MCF 10A (cell line): ENCODE measurements around the gene WBP1L. TPM values are rescaled to one million over a fixed set of nuclear protein-coding genes. Genes with fewer than 3 reads are reported as not detected.

Source experiments
- BruUV-seq: library from RNA; stranded (reverse); fragments of 400-500 nt; replicated peaks from 2 replicates; lab custom pipeline; 2021; lab: Mats Ljungman, UMichigan
- CTCF ChIA-PET: fragments of 300-600 bp; sonication (Branson Sonifier 250); formaldehyde crosslinking; extraction: SDS; loops from one replicate; lab custom pipeline; 2021; ENCODE audit warnings: antibody characterized with exemption, inconsistent platforms; lab: Yijun Ruan, JAX
- POLR2A ChIA-PET: fragments of 300-600, 350-650 bp; sonication (Branson Sonifier 250); formaldehyde crosslinking; extraction: SDS; loops from one replicate; lab custom pipeline; 2020; ENCODE audit warnings: antibody characterized with exemption, inconsistent platforms; lab: Yijun Ruan, JAX
- DNase-seq: peaks from one replicate; pipeline ENCODE4 v3.0.0-alpha.2; 2018; ENCODE audit not compliant: unreplicated experiment
- H3K27ac Mint-ChIP-seq: one replicate; pipeline ENCODE4 v1.8.0; 2022; ENCODE audit warnings: mild to moderate bottlenecking, low read depth, mixed read lengths; ENCODE audit not compliant: unreplicated experiment
- H3K27me3 Mint-ChIP-seq: one replicate; pipeline ENCODE4 v1.8.0; 2022; ENCODE audit warnings: mixed read lengths; ENCODE audit not compliant: insufficient read depth, unreplicated experiment
- H3K36me3 Mint-ChIP-seq: one replicate; pipeline ENCODE4 v1.8.0; 2022; ENCODE audit warnings: mild to moderate bottlenecking, moderate library complexity, mixed read lengths; ENCODE audit not compliant: insufficient read depth, unreplicated experiment
- H3K4me1 Mint-ChIP-seq: one replicate; pipeline ENCODE4 v1.8.0; 2022; ENCODE audit warnings: mixed read lengths; ENCODE audit not compliant: insufficient read depth, unreplicated experiment
- H3K4me3 Mint-ChIP-seq: one replicate; pipeline ENCODE4 v1.8.0; 2022; ENCODE audit warnings: mild to moderate bottlenecking, moderate library complexity, mixed read lengths; ENCODE audit not compliant: unreplicated experiment
- H3K9me3 Mint-ChIP-seq: one replicate; pipeline ENCODE4 v1.8.0; 2022; ENCODE audit warnings: mixed read lengths; ENCODE audit not compliant: unreplicated experiment
- CTCF ChIP-seq: fragments of 200-600 bp; IDR thresholded peaks from one replicate; pipeline ENCODE4 v1.8.0; 2022; ENCODE audit warnings: antibody characterized with exemption, mild to moderate bottlenecking; ENCODE audit not compliant: unreplicated experiment
- intact Hi-C: fragments of 100-400 bp; cut with micrococcal nuclease; formaldehyde crosslinking; loops from 2 replicates; pipeline ENCODE4 v1.14.1; 2022
- total RNA-seq: library from RNA; stranded (reverse); gene quantifications from 2 replicates; pipeline ENCODE4 v1.2.3, GENCODE V29; 2022

WBP1L gene
- total RNA-seq, 1 experiment from 2014 or later: 19.8 TPM

DNA sequence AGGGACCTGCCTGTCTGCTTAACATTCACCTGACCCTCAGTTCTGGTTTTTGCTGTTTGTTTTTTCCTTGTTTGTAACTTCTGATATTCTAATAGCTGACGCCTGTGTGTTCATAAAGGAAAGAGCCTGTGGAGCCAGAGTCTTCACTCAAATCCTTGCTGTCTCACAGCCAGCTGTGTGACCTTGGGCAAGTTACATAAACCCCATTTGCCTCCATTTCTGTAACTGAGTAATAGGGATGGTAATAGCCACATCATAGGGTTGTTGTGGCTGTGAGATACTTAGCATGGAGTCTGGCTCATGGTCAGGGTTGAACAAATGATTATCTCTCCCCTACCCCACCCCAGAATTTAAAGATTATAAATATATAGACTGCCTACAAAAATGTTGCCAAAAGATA is 27.0 kb downstream of the WBP1L start:
- H3K27me3 Mint-ChIP-seq: no peaks in the 10 kb centered on the region
- BruUV-seq: no TSS peak
- POLR2A ChIA-PET: interaction anchor here (0.5 to 5.8 kb wide), 10 partner anchors 11 to 994 kb away, joined by 3 to 100 read pairs (median 6); partner anchors contain the start of genes ARL3, SFXN2, TRIM8 and WBP1L
- no peak for DNase-seq
- H3K36me3 Mint-ChIP-seq: peaks cover 21% of the 10 kb centered on the region
- TF ChIP-seq CTCF: no peak
- peak overlapping the region; percentile 78 for H3K27ac Mint-ChIP-seq
- H3K9me3 Mint-ChIP-seq: no peaks in the 10 kb centered on the region
- peaks cover 32% of the 10 kb centered on the region for H3K4me1 Mint-ChIP-seq
- intact Hi-C loops: no loop called here
- CTCF ChIA-PET: interaction anchor here (1.1 to 1.7 kb wide), 2 partner anchors 17 to 50 kb away, joined by 4 to 12 read pairs; no protein-coding TSS in a partner anchor
- H3K4me3 Mint-ChIP-seq: no peak overlapping the region

GRCh38 chr10:102773320-102773719 is 29.6 kb downstream of the WBP1L start:
- POLR2A ChIA-PET: interaction anchor here (0.6 to 5.8 kb wide), 3 partner anchors 9 to 270 kb away, joined by 3 to 100 read pairs (median 35); partner anchors contain the start of gene WBP1L
- H3K9me3 Mint-ChIP-seq: no peaks in the 10 kb centered on the region
- no peak for DNase-seq
- H3K27me3 Mint-ChIP-seq: no peaks in the 10 kb centered on the region
- H3K27ac Mint-ChIP-seq: no peak overlapping the region
- CTCF ChIA-PET: interaction anchor here (0.5 to 1.6 kb wide), 3 partner anchors 20 to 33 kb away, joined by 5 to 9 read pairs (median 6); no protein-coding TSS in a partner anchor
- H3K36me3 Mint-ChIP-seq: peaks cover 21% of the 10 kb centered on the region
- intact Hi-C loops: no loop called here
- TF ChIP-seq CTCF: no peak
- H3K4me1 Mint-ChIP-seq: peaks cover 43% of the 10 kb centered on the region
- no TSS peak for BruUV-seq
- no peak overlapping the region for H3K4me3 Mint-ChIP-seq

DNA sequence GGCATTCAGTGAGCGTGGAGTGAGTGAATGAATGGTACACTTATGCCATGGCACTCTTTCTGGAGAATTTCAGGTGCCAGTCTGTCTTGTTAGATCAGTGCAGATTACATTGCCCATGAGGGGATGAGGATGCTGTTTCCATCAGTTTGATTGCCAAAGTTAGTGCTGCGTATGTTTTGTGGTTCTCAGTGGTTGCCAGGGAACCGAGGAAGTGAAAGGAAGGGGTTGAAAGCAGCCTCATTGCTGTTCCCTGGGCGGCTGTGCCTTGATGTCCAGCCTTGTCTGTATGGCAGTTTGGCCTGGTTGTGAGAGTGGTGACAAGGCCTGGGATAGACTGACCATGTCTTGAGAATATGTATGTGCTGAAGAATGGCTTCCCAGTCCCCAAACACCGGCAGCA is 30.2 kb downstream of the WBP1L start:
- no peak for DNase-seq
- peaks cover 50% of the 10 kb centered on the region for H3K4me1 Mint-ChIP-seq
- CTCF ChIA-PET: interaction anchor here (1.6 to 5.2 kb wide), 2 partner anchors 20 to 21 kb away, joined by 9 to 68 read pairs; no protein-coding TSS in a partner anchor
- no peaks in the 10 kb centered on the region for H3K27me3 Mint-ChIP-seq
- no peak for TF ChIP-seq CTCF
- no TSS peak for BruUV-seq
- no peaks in the 10 kb centered on the region for H3K9me3 Mint-ChIP-seq
- H3K27ac Mint-ChIP-seq: no peak overlapping the region
- intact Hi-C loops: no loop called here
- H3K36me3 Mint-ChIP-seq: peaks cover 21% of the 10 kb centered on the region
- H3K4me3 Mint-ChIP-seq: no peak overlapping the region
- POLR2A ChIA-PET: interaction anchor here (2.5 to 11.0 kb wide), 4 partner anchors 8 to 31 kb away, joined by 6 to 120 read pairs (median 68); partner anchors contain the start of gene WBP1L

- ChIA-PET POLR2A (interaction anchor here (0.6 to 11.0 kb wide), 6 partner anchors 11 to 61 kb away, joined by 4 to 120 read pairs (median 15); partner anchors contain the start of genes ARL3, SFXN2 and WBP1L), CTCF (interaction anchor here (0.7 to 5.2 kb wide), 5 partner anchors 8 to 127 kb away, joined by 3 to 68 read pairs (median 4); no protein-coding TSS in a partner anchor)
- Mint-ChIP-seq H3K4me1 (peaks cover 45% of the 10 kb centered on the region), H3K36me3 (peaks cover 32% of the 10 kb centered on the region), H3K27me3 (no peaks in the 10 kb centered on the region), H3K27ac (peak overlapping the region; percentile 46), H3K4me3 (peak overlapping the region; percentile 19), H3K9me3 (no peaks in the 10 kb centered on the region)
- intact Hi-C loops: no loop called here
- no TSS peak for BruUV-seq
- no peak for DNase-seq
- TF ChIP-seq CTCF: no peak
Observed at GRCh38 chr10:102775201-102775934, 31.6 kb downstream of the WBP1L start.
